GOT3 (cell line): ENCODE data around the gene C5AR1.
"Not testable (repeated sequence)": the region's sequence is repeated elsewhere in the genome, so short reads cannot be mapped to it uniquely, and the experiment has no call there.

ENCODE experiments used
- DNase-seq: peaks from one replicate; lab custom pipeline; 2025; ENCODE audit warnings: mixed read lengths; lab: John Stamatoyannopoulos, UW

Gene C5AR1

DNA sequence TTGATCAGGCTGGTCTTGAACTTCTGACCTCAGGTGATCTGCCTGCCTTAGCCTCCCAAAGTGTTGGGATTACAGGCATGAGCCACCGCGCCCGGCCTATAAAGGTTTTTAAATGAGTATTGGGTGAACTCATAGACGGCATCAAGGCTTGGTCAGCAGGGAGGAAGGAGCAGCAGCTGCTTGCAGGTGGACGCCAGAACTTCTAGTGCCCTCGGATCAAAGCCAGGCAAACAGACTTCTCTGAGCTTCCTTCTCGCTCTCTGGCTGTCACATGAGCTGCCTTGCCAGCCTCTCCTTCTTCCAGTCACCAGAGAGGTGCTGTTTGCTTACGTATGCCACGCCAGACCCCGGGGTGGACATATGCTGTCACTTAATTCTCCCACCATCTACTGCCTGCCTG lies 55.8 kb downstream of the C5AR1 start:
- not testable (repeated sequence) for DNase-seq

DNA sequence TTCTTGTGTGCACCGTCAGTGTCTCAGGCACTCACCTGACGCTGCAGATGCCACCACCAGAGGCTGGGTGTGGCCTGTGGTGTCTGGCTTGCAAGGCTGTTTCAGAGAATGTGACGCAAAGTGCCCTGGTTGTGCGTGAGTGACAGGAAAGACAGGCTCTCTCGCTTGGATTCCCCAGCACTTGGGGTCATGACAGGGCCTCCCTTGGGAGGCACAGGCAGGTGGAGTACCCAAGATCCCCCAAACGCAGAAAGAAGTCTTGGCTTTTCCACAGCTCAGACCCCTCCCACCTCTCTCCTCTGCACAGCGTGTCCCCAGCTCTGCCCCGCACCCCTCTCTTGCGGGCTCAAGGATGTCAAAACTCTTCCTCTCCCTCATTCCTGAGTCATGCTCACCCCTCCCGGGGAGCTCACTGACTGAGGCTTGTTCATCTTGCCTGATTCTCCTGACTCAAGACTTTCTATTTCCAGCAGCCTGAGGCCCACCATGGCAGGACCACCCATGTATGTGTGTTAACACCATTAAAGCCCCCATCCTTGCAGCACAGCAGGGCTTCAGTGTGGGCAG lies 60.5 kb downstream of the C5AR1 start:
- no peak for DNase-seq

DNA sequence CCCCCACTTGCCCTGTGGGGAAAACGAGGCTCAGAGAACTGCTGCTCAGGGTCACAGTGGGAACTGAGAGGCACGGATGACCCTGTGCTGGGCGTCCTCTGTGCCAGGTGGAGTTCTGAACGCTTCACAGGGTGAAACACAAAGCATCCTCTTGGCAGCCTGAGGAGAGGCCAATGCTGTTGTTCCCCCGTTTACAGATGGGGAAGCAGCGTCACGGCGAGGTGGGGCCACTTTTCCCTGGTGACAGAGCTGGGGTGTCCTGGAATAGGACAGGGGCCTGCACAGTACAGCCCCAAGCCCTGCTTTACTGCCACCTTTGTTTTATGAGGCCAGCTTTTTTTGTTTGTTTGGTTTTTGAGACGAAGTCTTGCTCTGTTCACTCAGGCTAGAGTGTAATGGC lies 61.6 kb downstream of the C5AR1 start:
- DNase-seq, result no peak
